Spleen (tissue), 7 donors: ENCODE measurements around the gene CUX1.

ENCODE experiments used
- POLR2AphosphoS5 ChIP-seq, 3 donors: sonication (generic); formaldehyde crosslinking; IDR thresholded peaks; one replicate each; pipeline ENCODE4 v1.5.1; 2017; ENCODE audit warnings: antibody characterized with exemption in 3 of 3
- TF ChIP-seq, protein P1 (sequence below), 11 experiments: fragments of 200-600 bp in 7 of 11; fragments of 450-650 bp in 4 of 11; sonication (generic) in 4 of 11; IDR thresholded peaks in 8 of 11; conservative IDR thresholded peaks in 3 of 11; 1 replicate in 7 of 11; 2 replicates in 4 of 11; pipeline versions ENCODE4 v1.4.0 to v1.8.0; 2016 to 2021; ENCODE audit warnings: antibody characterized with exemption in 11 of 11, inconsistent platforms in 4 of 11, mild to moderate bottlenecking in 1 of 11
- donor health status: DM: no; HTN: no; CAD: no; lungs with moderate emphysema.
- donor health status: DM: no; HTN: no; CAD: no.
- donor health status: DM: no; HTN: no; CAD: no.

DNA sequence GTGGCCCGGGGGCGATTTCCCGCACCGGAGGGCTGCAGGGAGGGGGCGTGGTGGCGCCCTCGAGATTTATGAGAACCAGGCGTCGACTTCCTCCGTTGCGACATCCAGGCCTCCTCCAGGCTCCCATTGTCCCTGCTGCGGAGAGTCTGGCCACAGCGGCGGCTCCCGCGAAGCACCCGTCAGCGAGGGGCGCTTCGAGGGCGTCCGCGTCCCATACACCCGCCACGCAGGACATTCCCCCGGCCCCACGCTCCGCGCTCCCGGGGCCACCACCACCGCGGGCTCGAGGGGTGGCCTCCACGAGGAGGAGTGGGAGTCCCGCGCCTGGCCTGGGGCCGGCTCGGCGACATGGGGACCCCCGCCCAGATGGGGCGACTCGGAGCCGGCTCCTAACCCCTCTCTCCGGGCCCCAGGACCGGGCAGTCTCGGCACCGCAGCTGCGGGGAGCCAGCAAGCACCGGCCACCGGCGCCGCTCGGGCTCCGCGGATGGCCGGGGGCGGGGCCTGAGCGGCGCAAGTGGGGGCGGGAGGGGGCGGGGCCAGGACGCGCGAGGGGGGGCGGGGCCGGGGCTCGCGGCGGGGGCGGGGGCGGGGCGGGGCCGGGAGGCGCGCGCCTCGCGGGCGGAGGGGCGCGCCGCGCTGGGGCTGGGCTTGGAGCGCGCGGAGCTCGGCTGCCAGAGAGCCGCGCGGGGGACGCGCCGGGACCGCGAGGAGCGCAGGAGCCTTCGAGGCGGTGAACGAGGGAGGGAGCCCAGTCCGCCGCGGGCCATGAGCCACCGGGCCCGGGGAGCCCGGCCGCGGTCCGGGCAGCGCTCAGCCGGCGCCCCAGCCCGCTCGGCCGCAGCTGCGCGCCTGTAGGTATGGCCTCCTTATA lies 469.0 kb downstream of the CUX1 start, which contains the start of gene SH2B2:
- TF ChIP-seq POLR2AphosphoS5 (IDR thresholded peaks at IDR 0.05), result peak; percentile 86 to 91 (median 89)
- TF ChIP-seq, protein P1, sequence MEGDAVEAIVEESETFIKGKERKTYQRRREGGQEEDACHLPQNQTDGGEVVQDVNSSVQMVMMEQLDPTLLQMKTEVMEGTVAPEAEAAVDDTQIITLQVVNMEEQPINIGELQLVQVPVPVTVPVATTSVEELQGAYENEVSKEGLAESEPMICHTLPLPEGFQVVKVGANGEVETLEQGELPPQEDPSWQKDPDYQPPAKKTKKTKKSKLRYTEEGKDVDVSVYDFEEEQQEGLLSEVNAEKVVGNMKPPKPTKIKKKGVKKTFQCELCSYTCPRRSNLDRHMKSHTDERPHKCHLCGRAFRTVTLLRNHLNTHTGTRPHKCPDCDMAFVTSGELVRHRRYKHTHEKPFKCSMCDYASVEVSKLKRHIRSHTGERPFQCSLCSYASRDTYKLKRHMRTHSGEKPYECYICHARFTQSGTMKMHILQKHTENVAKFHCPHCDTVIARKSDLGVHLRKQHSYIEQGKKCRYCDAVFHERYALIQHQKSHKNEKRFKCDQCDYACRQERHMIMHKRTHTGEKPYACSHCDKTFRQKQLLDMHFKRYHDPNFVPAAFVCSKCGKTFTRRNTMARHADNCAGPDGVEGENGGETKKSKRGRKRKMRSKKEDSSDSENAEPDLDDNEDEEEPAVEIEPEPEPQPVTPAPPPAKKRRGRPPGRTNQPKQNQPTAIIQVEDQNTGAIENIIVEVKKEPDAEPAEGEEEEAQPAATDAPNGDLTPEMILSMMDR (IDR thresholded peaks at IDR 0.05 in 8 of 11, conservative IDR thresholded peaks at IDR 0.05 in 3 of 11), result peak in 5 of 11 experiments; percentile 18 to 38 (median 20)
